Panc1 (cell line): ENCODE data around the gene FNIP2. TPM values are rescaled to one million over a fixed set of nuclear protein-coding genes. Genes with fewer than 3 reads are reported as not detected.
"Not testable (repeated sequence)": the region's sequence is repeated elsewhere in the genome, so short reads cannot be mapped to it uniquely, and the experiment has no call there.

ENCODE experiments used
- ATAC-seq: fragments of 200-7000 bp; cut with Tn5 transposase; 2 replicates; pipeline ENCODE4 v1.9.1; 2020; ENCODE audit warnings: mild to moderate bottlenecking, moderate library complexity
- BruUV-seq: library from RNA; stranded (reverse); fragments of 400-500 nt; replicated peaks from 2 replicates; lab custom pipeline; 2021; lab: Mats Ljungman, UMichigan
- CTCF ChIA-PET: fragments of 300-600 bp; sonication (Branson Sonifier 250); formaldehyde crosslinking; loops from one replicate; lab custom pipeline; 2022; ENCODE audit warnings: antibody characterized with exemption; lab: Charles Lee
- POLR2A ChIA-PET: fragments of 300-600 bp; sonication (Branson Sonifier 250); formaldehyde crosslinking; loops from one replicate; lab custom pipeline; 2022; ENCODE audit warnings: antibody characterized with exemption; lab: Charles Lee
- DNase-seq: peaks from one replicate; pipeline ENCODE4 v3.0.0-alpha.2; 2010; ENCODE audit warnings: low read depth, low spot score
- H3K27ac ChIP-seq: 2 replicates; pipeline ENCODE4 v1.5.1; 2011; ENCODE audit warnings: mild to moderate bottlenecking, low read length, inconsistent platforms
- H3K27me3 ChIP-seq: fragments of 200-500 bp; sonication (Bioruptor generic); 2 replicates; pipeline ENCODE4 v1.6.0; 2014; ENCODE audit warnings: low read length, inconsistent platforms; ENCODE audit not compliant: control insufficient read depth, insufficient read depth
- H3K36me3 ChIP-seq: fragments of 200-500 bp; sonication (Bioruptor generic); 2 replicates; pipeline ENCODE4 v1.5.1; 2014; ENCODE audit warnings: inconsistent platforms, mild to moderate bottlenecking, low read length, moderate library complexity; ENCODE audit not compliant: control insufficient read depth, insufficient read depth
- H3K4me1 ChIP-seq: 2 replicates; pipeline ENCODE4 v1.5.1; 2011; ENCODE audit warnings: inconsistent platforms, mild to moderate bottlenecking, low read length, moderate library complexity; ENCODE audit not compliant: control insufficient read depth, insufficient read depth
- H3K4me3 ChIP-seq, 2 experiments: 2 replicates each; pipeline ENCODE4 v1.5.1; 2011 to 2012; ENCODE audit warnings: low read depth in 2 of 2, low read length in 2 of 2, mild to moderate bottlenecking in 2 of 2, inconsistent platforms in 1 of 2, moderate library complexity in 1 of 2
- H3K9me3 ChIP-seq: fragments of 200-500 bp; sonication (Bioruptor generic); 2 replicates; pipeline ENCODE4 v1.5.1; 2014; ENCODE audit warnings: low read depth, mild to moderate bottlenecking, inconsistent platforms, low read length, moderate library complexity; ENCODE audit not compliant: control insufficient read depth, insufficient read depth
- CTCF ChIP-seq: fragments of 450-650 bp; IDR thresholded peaks from 2 replicates; pipeline ENCODE4 v1.5.1; 2017; ENCODE audit warnings: mild to moderate bottlenecking
- POLR2AphosphoS5 ChIP-seq: IDR thresholded peaks from 2 replicates; pipeline ENCODE4 v1.6.1; 2012; ENCODE audit warnings: mild to moderate bottlenecking, low read depth, low read length, moderate library complexity
- REST ChIP-seq, 2 experiments: IDR thresholded peaks; 2 replicates each; pipeline ENCODE4 v1.6.1; 2011 to 2012; ENCODE audit warnings: low read depth in 2 of 2, control low read depth in 1 of 2, low read length in 1 of 2, mild to moderate bottlenecking in 1 of 2, moderate library complexity in 1 of 2; ENCODE audit not compliant: insufficient read depth in 1 of 2
- SIN3A ChIP-seq: IDR thresholded peaks from 2 replicates; pipeline ENCODE4 v1.6.1; 2012; ENCODE audit warnings: low read depth, mild to moderate bottlenecking, low read length, moderate library complexity, borderline replicate concordance; ENCODE audit not compliant: insufficient read depth
- TCF7L2 ChIP-seq: IDR thresholded peaks from 2 replicates; pipeline ENCODE4 v1.6.1; 2011; ENCODE audit warnings: mild to moderate bottlenecking, low read depth, low read length, inconsistent platforms
- in situ Hi-C: cut with HindIII; loops from 2 replicates; pipeline ENCODE4 v1.10.0; 2016; ENCODE audit warnings: low sequenced_read_pairs, low pct_unique_long_range_greater_than_20kb
- intact Hi-C: fragments of 100-400 bp; cut with micrococcal nuclease; formaldehyde crosslinking; loops from one replicate; pipeline ENCODE4 v1.10.0; 2022; ENCODE audit not compliant: unreplicated experiment
- total RNA-seq: library from RNA; stranded (reverse); gene quantifications from one replicate; pipeline ENCODE4 v1.2.1, GENCODE V29; 2021; ENCODE audit not compliant: unreplicated experiment

Gene FNIP2
- total RNA-seq, 1 experiment from 2014 or later: 17.7 TPM

- BruUV-seq: no TSS peak
- H3K27me3 ChIP-seq: no peaks in the 10 kb centered on the region
- H3K4me3 ChIP-seq: no peak overlapping the region
- ATAC-seq (no peak), DNase-seq (no peak)
- H3K27ac ChIP-seq: no peak overlapping the region
- H3K36me3 ChIP-seq: no peaks in the 10 kb centered on the region
- H3K4me1 ChIP-seq: no peaks in the 10 kb centered on the region
- TF ChIP-seq TCF7L2 (no peak), REST (IDR thresholded peaks at IDR 0.05; ENCODE audit: insufficient read depth in 1 of 2, low read depth in 2 of 2, low read length in 1 of 2) (no peak), POLR2AphosphoS5 (no peak), CTCF (no peak), SIN3A (no peak)
- CTCF ChIA-PET: no interaction called here
- H3K9me3 ChIP-seq: 0 out of 2 replicates have a peak, but pooled peaks cover 4% of the 10 kb centered on the region
- in situ Hi-C loops: no loop called here
- intact Hi-C loops: no loop called here
- POLR2A ChIA-PET: no interaction called here
These were observed 179.2 kb downstream of the FNIP2 start for GRCh38 chr4:158948071-158948470.

- DNase-seq (peak; percentile 5), ATAC-seq (no peak)
- ChIA-PET CTCF (no interaction called here), POLR2A (no interaction called here)
- Histone ChIP-seq H3K4me3 (no peak overlapping the region), H3K36me3 (no peaks in the 10 kb centered on the region), H3K9me3 (0 out of 2 replicates have a peak, but pooled peaks cover 4% of the 10 kb centered on the region), H3K27ac (no peak overlapping the region), H3K27me3 (no peaks in the 10 kb centered on the region), H3K4me1 (no peaks in the 10 kb centered on the region)
- intact Hi-C loops: no loop called here
- no TSS peak for BruUV-seq
- in situ Hi-C loops: no loop called here
- TF ChIP-seq TCF7L2 (no peak), POLR2AphosphoS5 (no peak), REST (IDR thresholded peaks at IDR 0.05; ENCODE audit: insufficient read depth in 1 of 2, low read depth in 2 of 2, low read length in 1 of 2) (no peak), CTCF (no peak), SIN3A (no peak)
These were observed 180.3 kb downstream of the FNIP2 start for GRCh38 chr4:158949099-158949498.

GRCh38 chr4:158952221-158952774 lies 183.5 kb downstream of the FNIP2 start:
- ATAC-seq, POLR2A ChIA-PET, H3K27me3 ChIP-seq, H3K9me3 ChIP-seq, DNase-seq, H3K4me3 ChIP-seq, H3K36me3 ChIP-seq, H3K27ac ChIP-seq, BruUV-seq, H3K4me1 ChIP-seq, in situ Hi-C loops, CTCF ChIA-PET, intact Hi-C loops: not testable (repeated sequence)
